Measurements from ENCODE around the gene SAXO1.

DNA sequence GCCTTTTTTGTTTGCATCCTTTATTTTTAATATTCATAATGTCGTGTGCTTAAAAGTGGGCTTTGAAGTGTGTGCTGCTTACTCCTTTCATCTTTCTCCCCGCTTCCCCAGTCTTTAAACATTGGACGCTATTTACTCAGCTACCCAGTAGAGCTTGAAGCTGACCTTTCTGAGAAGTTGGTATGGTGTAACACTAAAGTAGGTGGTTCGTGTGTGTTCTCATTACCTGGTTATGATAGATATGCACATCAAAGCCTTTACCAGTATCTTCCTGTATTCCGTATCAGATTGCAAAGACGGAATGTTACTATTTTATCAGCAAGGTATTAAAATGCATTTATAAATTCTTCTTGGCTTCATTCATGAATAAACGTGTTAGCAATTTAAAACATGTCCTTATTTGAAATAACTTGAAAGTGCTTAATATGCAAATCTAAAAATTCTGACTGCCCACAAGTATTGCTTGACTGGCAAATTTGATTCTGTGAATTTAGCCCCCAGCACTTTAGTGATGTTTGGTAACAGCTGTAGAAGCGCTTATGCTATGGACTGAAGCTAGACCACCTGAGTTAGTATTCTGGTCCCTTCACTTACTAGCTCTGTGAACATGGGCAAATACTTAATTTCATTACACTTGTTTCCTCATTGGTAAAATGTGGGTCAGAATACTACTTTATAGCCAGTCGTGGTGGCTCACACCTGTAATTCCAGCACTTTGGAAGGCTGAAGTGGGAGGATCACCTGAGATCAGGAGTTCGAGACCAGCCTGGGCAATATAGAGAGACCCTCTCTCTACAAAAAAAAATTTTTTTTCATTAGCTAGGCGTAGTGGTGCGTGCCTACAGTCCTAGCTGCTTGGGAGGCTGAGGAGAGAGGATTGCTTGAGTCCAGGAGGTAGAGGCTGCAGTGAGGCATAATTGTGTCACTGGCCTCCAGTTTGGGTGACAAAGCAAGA is 17.9 kb upstream of the SAXO1 start:
- TF ChIP-seq POLR2A (IDR thresholded peaks at IDR 0.05) = no peak
- TF ChIP-seq, protein P1, sequence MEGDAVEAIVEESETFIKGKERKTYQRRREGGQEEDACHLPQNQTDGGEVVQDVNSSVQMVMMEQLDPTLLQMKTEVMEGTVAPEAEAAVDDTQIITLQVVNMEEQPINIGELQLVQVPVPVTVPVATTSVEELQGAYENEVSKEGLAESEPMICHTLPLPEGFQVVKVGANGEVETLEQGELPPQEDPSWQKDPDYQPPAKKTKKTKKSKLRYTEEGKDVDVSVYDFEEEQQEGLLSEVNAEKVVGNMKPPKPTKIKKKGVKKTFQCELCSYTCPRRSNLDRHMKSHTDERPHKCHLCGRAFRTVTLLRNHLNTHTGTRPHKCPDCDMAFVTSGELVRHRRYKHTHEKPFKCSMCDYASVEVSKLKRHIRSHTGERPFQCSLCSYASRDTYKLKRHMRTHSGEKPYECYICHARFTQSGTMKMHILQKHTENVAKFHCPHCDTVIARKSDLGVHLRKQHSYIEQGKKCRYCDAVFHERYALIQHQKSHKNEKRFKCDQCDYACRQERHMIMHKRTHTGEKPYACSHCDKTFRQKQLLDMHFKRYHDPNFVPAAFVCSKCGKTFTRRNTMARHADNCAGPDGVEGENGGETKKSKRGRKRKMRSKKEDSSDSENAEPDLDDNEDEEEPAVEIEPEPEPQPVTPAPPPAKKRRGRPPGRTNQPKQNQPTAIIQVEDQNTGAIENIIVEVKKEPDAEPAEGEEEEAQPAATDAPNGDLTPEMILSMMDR (IDR thresholded peaks at IDR 0.05) = no peak

Measured in suprapubic skin (tissue), 3 donors.